Measurements from ENCODE around the gene CDH4.
A peak's percentile ranks its signal among the peaks of the same experiment; 100 is the strongest.
"Not testable (repeated sequence)": the region's sequence is repeated elsewhere in the genome, so short reads cannot be mapped to it uniquely, and the experiment has no call there.

CDH4 gene

DNA sequence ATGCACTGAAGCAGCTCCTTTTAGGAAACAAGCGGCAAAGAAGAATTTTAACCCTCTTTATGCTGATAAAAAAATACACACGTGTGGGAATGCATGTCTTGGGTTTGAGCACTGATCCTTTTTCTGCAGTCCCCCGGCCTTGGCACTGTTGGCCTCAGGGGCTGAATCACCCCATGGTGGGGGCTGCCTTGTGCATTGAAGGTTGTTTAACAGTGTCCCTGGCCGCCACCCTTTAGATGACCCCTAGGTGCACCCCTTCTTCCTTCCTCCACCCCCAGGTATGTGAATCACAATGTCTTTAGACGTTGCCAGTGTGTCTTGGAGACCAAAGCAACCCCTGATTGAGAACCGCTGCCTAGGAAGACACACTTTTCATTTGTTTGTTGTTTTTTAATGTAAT is 190.7 kb downstream of the CDH4 start:
- DNase-seq = no peak

DNA sequence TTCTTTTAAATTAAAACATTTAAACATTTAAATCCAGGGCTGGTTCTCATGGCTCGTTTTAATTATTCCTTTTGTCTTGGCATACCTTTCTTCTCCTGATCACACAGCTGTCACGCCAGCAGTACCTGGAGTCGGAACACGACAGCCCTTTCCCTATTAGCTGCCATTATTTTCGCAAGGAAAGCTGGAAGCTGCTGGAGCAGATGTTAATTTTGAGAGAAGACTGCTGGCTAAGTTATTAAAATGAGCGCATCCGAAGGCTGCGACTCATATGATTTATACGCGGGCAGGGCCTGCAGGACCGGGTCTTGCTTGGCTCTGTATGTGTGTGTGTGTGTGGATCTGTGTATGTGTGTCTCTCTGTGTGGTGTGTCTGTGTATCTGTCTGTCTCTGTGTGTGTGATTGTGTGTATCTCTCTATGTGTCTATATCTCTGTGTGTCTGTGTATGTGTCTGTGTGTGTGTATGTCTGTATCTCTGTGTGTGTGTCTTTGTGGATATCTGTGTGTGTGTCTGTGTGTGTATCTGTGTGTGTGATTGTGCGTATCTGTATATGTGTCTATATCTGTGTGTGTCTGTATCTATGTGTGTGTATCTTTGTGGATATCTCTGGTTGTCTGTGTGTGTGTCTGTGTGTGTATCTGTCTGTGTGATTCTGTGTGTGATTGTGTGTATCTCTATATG is 191.5 kb downstream of the CDH4 start:
- peak; percentile 56 for DNase-seq

DNA sequence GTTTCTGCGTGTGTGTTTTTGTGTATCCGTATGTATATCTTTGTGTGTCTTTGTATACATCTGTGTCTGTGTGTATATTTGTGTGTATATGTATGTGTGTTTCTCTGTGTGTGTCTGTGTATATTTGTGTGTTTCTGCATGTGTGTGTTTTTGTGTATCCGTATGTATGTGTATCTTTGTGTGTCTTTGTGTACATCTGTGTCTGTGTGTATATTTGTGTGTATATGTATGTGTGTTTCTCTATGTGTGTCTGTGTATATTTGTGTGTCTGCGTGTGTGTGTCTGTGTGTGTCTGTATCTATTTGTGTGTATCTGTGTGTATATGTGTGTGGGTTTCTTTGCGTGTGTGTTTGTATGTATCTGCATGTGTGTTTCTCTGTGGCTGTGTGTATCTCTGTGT is 192.6 kb downstream of the CDH4 start:
- DNase-seq = no peak

DNA sequence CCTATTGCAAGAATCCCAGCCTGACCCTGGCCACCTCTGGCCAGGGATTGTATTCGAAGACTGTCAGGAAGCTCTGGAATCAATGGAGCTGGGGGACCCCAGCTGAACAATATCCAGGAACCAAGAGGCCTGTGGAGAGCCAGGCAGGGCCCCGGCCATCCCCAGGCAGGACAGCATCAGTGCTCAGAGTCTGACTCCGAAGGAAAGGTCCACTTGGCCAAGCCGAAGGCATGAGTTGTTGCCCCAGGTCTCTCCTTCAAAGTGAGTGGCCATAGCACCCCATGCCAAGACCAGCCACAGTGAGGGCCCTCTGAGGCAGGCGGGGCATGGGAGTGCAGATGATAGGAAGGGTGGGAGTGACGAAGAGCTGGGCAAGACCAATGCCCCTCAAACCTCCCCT is 193.1 kb downstream of the CDH4 start:
- DNase-seq = no peak

DNA sequence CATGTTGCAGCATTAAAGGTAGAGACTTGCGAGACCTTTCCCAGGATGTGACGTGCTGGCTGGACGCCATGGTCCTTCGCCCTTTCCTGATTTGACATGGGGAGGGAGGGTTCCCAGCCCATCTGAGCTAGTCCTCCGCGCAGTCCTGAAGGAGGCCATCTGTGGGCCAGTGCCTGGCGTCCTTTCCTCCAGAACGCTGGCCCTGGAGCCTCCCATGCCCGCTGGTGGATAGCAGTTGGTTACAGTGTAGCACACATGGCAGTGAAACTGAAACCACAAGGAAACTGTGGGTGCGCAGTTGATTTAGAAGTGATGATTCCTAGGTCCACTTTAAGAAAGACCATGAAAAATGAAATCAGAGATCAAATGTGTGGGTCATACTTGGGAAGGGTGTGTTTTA is 193.7 kb downstream of the CDH4 start:
- no peak for DNase-seq

DNA sequence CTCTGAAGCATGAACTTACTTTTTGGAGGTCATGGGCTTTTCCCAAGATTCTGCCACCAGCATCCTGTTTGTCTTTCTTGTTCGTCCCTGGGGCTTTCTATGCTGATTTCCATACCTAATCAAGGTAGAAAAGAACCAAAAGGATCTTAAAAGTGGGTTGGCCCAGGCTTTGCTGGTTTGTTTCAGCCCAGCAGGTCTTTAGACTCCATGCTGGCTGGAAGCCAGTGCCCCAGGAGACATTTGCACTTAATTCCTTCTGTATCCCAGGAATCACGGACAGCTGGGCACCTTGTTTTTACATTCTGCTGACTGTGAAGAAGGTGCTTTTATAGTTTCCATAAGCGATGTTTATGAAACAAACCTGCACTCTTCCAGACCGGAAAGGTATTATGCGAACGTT is 195.9 kb downstream of the CDH4 start:
- no peak for DNase-seq

DNA sequence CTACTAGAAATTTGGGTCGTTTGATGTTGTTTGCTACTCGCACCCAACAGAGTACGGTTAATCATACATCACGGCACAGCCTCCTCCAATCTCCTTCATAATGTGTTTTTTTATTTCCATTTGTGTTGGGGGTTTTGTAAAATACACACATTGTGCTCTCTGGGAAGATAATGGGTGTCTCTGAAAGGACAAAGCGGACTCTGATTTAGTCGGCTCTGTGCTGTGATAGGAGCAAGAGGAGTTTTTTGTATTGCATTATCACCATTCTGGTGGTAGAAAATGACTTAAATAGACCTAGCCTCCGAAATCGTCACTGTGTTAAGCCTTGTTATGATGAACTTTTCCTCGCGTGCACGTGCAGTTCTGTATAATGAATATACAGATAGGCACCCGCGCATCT is 196.3 kb downstream of the CDH4 start:
- no peak for DNase-seq

DNA sequence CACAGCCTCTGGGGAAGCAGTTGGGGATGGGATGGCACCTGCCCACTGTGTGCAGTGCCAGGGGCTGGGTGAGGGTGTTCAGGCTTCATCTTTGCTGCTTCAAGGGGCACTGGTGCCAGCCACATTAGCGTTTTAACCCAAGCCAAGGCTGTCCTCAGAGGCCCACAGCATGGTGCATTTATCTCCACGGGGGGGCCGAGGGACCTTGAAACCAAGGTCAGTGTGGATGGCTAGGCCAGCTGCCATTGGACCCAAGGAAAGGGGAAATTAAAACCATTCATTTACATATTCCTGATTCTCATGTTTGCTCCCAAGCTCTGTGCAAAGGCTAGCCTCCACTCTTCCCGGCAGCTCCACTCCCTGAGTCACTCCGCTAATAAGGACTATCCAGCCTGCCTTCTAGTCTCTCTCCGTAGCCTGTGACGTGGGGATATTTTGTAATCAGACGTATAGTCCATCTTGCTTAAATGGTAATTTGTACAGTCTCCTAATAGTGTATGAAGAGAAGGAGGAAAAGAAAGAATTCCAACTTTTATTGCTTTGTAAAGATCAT is 197.1 kb downstream of the CDH4 start:
- no peak for DNase-seq

DNA sequence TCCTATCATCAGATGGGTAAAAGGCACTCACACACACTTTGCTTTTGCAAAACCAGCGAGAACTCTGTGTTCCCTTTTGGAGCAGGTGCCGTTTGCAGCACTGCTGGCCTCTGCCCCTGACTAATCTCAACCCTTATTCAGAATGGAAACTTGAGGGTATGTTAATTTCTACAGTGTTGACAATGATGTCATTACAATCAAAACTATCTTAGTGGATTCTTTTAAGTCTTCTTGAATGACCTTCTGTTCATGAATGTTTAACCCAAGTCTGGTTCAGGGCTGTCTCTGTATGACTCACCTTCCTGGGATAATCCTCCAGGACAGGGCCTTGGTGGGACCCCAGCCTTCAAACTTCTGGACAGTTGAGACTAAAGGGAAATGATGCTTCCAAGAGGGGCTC is 197.9 kb downstream of the CDH4 start:
- no peak for DNase-seq

DNA sequence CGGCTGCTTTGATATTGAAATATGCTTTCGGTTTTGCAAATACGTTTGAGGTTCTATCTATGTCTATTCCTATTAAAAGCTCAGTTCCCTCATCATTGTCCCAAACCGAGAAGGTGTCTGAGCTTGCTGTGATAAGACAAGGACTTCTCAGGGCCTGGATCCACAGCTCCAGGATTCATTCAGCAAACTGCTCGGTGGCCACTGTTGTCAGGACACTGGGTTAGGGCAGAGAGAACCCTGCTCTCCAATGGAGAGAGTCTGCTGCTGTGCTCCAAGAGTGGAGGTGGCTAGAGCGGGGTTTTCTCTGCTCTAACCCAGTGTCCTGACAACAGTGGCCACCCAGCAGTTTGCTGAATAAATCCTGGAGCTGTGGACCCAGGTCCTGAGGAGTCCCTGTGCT is 198.5 kb downstream of the CDH4 start:
- no peak for DNase-seq

DNA sequence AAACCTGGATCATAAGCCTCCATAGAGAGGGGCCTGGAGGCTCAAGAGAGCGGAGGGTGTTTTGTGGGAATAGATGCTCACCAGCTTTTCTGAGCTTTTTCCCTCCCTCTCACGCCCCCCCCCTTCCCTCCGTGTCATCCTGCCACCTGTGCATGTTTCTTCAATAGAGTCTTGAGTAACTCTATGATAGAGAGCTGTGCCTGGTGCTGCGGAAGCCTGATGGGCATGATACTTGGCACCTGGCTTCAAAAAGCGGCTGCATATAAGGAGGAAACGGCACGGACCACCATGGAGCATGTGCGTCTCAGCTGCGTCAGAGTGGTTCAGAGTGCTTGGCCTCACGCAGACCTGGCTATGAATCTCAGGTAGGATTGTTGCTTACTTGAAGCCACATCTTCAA is 198.9 kb downstream of the CDH4 start:
- DNase-seq = no peak

DNA sequence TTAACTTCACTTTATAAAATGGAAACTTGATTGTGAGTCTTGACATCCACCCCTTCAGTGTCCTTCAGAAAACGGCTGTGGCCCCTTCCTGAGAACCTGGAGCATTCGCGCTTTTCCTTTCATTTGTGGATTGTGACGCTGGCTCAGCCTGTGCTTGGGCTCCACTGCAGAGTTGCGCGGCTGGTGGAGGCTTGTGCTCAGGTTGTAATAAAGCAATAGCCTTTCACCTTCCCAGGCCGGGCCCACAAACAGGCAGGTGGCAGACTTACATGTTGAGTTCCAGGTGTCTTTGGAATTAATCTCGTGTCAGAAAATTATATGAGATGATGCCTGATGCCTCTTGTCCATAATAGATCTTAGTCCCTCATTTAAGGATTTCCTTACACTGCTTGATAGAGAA is 199.9 kb downstream of the CDH4 start:
- DNase-seq = no peak

DNA sequence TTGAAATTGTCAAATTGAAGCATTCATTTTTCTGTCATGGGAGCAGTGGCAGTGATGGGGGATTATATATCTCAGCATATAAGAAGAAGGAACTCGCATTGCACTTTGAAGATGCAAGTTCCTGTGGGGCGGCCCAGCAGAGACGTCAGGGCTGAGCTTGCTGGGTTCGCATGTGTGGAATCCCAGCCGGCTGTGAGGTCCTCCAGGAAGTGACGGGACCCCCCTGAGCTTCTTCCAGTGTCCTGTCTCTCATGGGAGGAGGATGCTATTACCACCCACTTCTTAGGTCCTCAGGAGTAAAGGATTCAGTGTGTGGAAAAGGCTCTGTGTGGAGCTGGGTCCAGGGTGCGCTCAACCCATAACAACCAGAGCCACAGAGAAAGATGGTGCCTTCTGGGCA is 201.2 kb downstream of the CDH4 start:
- DNase-seq = no peak

DNA sequence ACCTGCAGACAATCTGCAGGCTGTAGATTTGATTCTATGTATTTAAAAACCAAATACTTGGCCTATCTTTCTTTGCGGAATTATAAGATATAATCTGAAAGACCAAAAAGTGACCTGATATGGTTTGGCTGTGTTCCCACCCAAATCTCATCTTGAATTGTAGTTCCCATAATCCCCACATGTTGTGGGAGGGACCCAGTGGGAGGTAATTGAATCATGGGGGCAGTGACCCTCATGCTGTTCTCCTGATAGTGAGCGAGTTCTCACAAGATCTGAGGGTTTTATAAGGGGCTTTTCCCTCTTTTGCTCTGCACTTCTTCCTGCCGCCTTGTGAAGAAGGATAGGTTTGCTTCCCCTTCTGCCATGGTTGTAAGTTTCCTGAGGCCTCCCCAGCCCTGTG is 201.6 kb downstream of the CDH4 start:
- not testable (repeated sequence) for DNase-seq

DNA sequence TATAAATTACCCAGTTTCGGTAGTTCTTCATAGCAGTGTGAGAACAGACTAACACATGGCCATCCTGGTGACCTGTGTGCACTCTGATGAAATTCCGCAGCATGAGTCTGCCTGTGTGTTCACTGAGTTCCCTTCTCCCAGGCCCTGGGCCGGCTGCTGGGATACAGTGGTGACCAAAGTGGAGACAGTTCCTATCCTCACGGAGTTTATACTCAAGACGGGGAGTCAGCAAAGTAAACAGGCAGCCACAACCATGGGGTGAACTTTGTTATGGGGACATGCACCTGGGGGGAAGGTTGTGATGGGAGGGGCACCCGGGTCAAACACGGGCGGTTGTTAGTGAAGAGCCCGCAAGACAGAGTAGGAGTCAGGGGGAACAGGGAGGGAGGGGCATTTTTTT is 202.0 kb downstream of the CDH4 start:
- DNase-seq = no peak

DNA sequence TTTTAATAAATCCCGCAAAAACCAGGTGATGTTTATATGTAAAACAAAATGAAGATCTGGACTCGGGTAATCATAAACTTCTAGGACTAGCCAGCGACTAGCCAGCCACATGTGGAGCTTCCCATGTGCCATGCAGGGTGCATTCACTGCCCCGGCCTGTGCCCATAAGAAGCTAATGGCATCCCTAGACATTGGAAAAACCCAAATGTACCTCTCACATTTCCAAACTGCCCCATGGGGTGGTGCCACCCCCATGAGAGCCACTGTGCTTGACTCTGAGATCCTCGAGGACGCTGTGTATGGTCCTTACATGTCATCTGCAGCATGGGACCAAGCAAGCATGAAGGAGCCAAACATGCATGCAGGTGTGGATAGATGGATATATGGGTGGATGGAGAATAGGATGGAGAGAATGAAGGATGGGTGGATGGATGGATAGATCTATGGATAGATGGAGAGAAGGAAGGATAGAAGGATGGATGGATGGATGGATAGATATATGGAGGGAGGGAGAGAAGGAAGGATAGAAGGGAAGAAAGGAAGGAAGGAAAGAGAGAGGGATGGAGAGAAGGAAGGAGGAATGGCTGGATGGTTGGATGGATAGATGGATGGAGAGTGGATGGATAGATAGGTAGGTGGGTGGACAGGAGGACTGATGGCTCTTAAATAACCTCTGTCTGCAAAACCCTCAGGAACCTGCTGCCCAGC is 203.6 kb downstream of the CDH4 start:
- DNase-seq = no peak

DNA sequence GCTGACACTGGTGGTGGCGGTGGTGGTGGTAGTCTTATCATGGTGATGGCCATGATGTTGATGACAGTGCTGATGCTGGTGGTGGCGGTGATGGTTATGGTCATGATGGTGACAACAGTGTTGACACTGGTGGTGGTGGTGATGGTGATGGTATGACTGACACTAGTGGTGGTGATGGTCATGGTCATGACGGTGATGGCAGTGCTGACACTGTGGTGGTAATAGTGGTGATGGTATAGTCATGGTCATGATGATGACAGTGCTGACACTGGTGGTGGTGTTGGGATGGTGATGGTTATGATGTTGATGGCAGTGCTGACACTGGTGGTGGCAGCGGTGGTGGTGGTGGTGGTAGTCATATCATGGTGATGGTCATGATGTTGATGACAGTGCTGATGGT is 205.7 kb downstream of the CDH4 start:
- DNase-seq = no peak

DNA sequence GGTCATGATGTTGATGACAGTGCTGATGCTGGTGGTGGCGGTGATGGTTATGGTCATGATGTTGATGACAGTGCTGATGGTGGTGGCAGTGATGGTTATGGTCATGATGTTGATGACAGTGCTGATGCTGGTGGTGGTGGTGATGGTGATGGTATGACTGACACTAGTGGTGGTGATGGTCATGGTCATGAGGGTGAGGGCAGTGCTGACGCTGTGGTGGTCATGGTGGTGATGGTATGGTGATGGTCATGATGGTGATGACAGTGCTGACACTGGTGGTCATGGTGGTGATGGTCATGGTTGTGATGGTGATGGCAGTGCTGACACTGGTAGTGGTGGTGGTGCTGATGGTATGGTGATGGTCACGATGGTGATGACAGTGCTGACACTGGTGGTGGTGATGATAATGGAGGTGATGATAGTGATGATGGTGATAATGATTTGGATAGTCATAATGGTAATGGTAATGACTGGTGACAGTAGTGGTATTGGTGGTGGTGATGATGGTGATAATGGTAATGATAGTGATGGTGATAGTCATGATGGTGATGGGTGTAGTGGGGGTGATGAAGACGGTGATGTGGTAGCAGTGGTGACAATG is 206.2 kb downstream of the CDH4 start:
- DNase-seq = no peak

DNA sequence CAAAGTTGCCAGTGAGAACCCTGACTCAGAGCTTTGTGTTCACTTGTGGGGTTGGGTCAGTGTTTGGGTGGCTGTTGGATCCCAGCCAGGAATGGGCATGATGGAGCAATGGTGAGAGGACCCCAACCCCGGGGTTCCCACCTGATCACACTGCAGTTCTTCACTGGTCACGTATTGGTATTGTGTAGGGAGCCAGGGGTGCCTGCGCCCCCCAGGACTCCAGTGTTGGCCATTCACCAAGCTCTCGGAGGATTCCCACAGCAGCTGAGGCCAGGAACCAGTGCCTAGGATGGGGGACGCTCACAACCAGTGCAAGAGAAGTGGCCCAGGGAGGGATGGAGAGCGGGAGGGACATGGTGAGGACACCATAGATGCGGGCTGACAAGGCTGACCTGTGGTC is 207.2 kb downstream of the CDH4 start:
- no peak for DNase-seq

DNA sequence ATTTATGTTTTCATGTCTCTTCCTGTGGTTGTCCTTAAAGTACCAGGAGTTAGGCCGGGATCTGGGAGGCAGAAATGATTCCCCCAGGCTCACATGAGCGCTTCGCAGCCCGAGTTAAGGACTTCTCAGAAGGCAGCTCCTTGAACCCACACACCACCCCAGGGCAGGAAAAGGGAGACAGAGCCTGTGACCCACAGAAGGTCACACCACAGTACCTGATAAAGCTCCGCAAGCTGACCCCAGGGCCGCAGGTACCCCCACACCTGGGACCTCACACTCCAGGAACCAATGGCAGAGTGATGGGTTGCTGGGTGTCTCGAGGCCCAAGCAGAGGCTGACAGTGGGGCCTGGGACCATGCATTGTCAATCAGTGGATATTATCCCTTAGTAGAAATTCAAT is 207.6 kb downstream of the CDH4 start:
- no peak for DNase-seq

DNA sequence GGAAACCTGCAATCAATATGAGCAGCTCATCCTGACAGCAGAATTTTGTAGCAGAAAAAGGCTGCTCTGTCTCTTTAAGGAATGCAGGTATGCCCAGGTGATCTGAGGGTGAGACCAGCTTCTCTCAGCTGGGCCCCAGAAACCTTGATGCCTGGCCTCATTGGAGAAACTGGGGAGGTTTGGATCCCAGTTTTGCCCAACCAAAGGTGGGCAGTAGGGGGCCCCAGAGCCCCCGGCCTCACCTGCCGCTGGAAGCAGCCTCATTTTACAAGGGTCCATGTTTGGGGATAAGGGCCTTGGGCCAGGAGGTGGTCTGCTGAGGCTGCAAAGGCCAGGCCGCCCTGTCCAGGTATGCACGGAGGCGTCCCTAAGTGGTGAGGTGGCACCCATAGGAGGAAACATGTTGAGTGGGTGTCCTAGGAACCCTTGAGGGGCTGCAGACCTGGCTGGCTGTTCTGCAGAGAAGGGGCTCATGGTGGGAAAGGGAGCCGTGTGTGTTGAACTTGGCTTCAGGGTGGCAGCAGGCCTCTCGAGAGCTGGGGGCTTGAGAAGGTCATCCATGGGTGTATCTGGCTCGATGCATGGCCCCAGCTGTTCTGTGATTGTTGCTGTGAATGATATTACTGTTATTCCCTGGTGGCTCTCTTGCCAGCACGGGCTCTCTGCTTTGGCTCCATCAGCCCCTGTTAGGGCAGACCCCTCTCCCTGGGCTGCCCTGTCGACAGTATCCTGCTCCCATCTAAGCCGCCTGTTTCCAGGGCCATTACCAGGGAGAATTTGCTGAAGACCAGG is 208.4 kb downstream of the CDH4 start:
- no peak for DNase-seq

DNA sequence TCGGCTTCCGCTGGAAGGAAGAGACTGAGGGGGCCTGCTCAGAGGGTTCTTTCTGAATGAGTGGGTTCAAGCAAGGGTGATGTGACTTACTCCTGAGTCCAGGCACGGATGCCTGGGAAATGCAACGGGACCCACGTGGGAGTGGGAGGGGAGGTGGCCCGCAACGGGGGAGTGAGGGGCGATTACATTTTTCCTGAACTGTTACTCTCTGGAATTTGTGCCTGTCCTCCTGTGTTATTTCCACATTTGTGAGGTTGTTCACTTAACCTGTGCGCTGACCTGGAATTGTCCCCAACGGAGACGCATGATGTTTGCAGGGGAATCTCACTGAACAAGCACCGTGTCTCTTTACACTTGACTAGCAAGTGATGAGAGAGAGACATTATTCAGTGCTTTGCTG is 209.4 kb downstream of the CDH4 start:
- no peak for DNase-seq
